HG03558 (cell line): ENCODE data around the gene ALOXE3.
"Not testable (repeated sequence)": the region's sequence is repeated elsewhere in the genome, so short reads cannot be mapped to it uniquely, and the experiment has no call there.

ENCODE experiments used
- ATAC-seq: cut with Tn5 transposase; IDR thresholded peaks from one replicate; pipeline ENCODE4 v1.9.1; 2021; ENCODE audit warnings: moderate number of reproducible peaks; ENCODE audit not compliant: unreplicated experiment; ENCODE audit errors: extremely low read depth

ALOXE3 gene

GRCh38 chr17:8103549-8103948, 14.8 kb downstream of the ALOXE3 start:
- ATAC-seq = no peak

GRCh38 chr17:8101721-8102120, 16.6 kb downstream of the ALOXE3 start:
- no peak for ATAC-seq

- no peak for ATAC-seq
These were observed 17.6 kb downstream of the ALOXE3 start for GRCh38 chr17:8100763-8101162.

GRCh38 chr17:8100111-8100510, 18.2 kb downstream of the ALOXE3 start:
- no peak for ATAC-seq

GRCh38 chr17:8096541-8096940, 21.8 kb downstream of the ALOXE3 start:
- no peak for ATAC-seq

GRCh38 chr17:8095361-8095760, 23.0 kb downstream of the ALOXE3 start:
- ATAC-seq = no peak

GRCh38 chr17:8091033-8091687, 27.2 kb downstream of the ALOXE3 start:
- ATAC-seq = no peak

GRCh38 chr17:8089728-8090127, 28.6 kb downstream of the ALOXE3 start:
- ATAC-seq = no peak

GRCh38 chr17:8087952-8088230, 30.4 kb downstream of the ALOXE3 start:
- ATAC-seq = no peak

- no peak for ATAC-seq
These were observed 31.0 kb downstream of the ALOXE3 start, which contains the start of gene ALOX12B for GRCh38 chr17:8087075-8087951. TSS of gene ALOX12B (minus strand) at chr17:8087716. CDS start at chr17:8087442, 274 bp downstream.

GRCh38 chr17:8084250-8084649, 34.1 kb downstream of the ALOXE3 start:
- ATAC-seq = no peak

- ATAC-seq = no peak
These were observed 36.0 kb downstream of the ALOXE3 start for GRCh38 chr17:8082292-8082691.

GRCh38 chr17:8081876-8082275, 36.4 kb downstream of the ALOXE3 start:
- ATAC-seq = no peak

- ATAC-seq = no peak
These were observed 37.5 kb downstream of the ALOXE3 start for GRCh38 chr17:8080799-8081219.

GRCh38 chr17:8080208-8080798, 38.0 kb downstream of the ALOXE3 start:
- ATAC-seq = no peak

GRCh38 chr17:8079291-8080207, 38.8 kb downstream of the ALOXE3 start:
- no peak for ATAC-seq

- not testable (repeated sequence) for ATAC-seq
These were observed 40.4 kb downstream of the ALOXE3 start for GRCh38 chr17:8077939-8078338.

GRCh38 chr17:8076502-8077266, 41.6 kb downstream of the ALOXE3 start:
- ATAC-seq = no peak

GRCh38 chr17:8075574-8076342, 42.6 kb downstream of the ALOXE3 start:
- ATAC-seq = no peak
